Measurements from ENCODE around the gene OTUB2. TPM values are rescaled to one million over a fixed set of nuclear protein-coding genes. Genes with fewer than 3 reads are reported as not detected.
"Not testable (repeated sequence)": the region's sequence is repeated elsewhere in the genome, so short reads cannot be mapped to it uniquely, and the experiment has no call there.

The OTUB2 gene
- total RNA-seq, 1 donor = 0.10 TPM

- Histone ChIP-seq H3K4me1 (ENCODE audit: insufficient read depth, low read length) (peaks cover 10% of the 10 kb centered on the region), H3K27me3 (ENCODE audit: insufficient read depth, low read length) (no peaks in the 10 kb centered on the region), H3K4me3 (ENCODE audit: low read length) (no peak overlapping the region), H3K9me3 (ENCODE audit: low read depth, low read length) (peaks cover 8% of the 10 kb centered on the region)
Observed at GRCh38 chr14:94066089-94066676, 40.0 kb downstream of the OTUB2 start.

- H3K4me3 ChIP-seq (ENCODE audit: low read length); H3K27me3 ChIP-seq (ENCODE audit: insufficient read depth, low read length); H3K4me1 ChIP-seq (ENCODE audit: insufficient read depth, low read length): not testable (repeated sequence)
- peaks cover 25% of the 10 kb centered on the region for H3K9me3 ChIP-seq (ENCODE audit: low read depth, low read length)
Observed at GRCh38 chr14:94072076-94072475, 45.9 kb downstream of the OTUB2 start.

GRCh38 chr14:94074534-94074933 lies 48.4 kb downstream of the OTUB2 start:
- peaks cover 30% of the 10 kb centered on the region for H3K4me1 ChIP-seq (ENCODE audit: insufficient read depth, low read length)
- no peaks in the 10 kb centered on the region for H3K27me3 ChIP-seq (ENCODE audit: insufficient read depth, low read length)

GRCh38 chr14:94075008-94075407 lies 48.9 kb downstream of the OTUB2 start:
- Histone ChIP-seq H3K4me1 (ENCODE audit: insufficient read depth, low read length) (peaks cover 35% of the 10 kb centered on the region), H3K27me3 (ENCODE audit: insufficient read depth, low read length) (no peaks in the 10 kb centered on the region), H3K4me3 (ENCODE audit: low read length) (no peak overlapping the region), H3K9me3 (ENCODE audit: low read depth, low read length) (peaks cover 21% of the 10 kb centered on the region)

More at GRCh38 chr14:94074534-94074933, 48.4 kb downstream of the OTUB2 start:
- Histone ChIP-seq H3K9me3 (ENCODE audit: low read depth, low read length) (peaks cover 25% of the 10 kb centered on the region), H3K4me3 (ENCODE audit: low read length) (no peak overlapping the region)

DNA sequence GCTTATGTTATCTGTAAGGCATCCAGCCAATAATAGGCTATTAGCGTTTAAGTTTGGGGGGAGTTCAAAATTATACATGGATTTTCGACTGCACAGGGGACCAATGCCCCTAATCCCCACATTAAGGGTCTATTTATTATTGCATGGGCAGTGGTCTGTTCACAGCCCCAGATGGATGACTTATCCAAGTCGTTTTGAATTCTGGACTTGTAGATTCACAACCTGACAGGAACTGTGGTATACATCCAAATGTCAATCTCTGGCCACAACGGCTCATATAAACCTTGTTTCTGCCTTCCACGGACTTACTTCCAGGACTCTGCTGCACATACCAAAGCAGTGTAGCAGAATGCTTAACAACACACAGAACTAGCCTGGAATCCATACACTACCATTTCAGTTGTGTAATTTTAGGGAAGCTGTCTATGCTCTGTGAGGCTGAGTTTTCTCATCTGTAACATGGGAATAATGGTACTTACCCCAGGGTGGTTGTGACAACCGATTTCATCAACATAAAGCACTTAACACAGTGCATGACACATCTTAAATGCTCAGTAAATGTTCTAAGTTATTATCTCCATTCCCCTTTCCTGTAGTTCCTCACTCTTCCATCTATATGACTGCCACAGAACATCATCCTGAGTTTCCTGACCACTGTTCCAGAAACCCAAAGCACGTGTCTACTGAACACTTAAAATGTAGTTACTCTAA lies 51.1 kb downstream of the OTUB2 start:
- H3K9me3 ChIP-seq (ENCODE audit: low read depth, low read length) = peaks cover 17% of the 10 kb centered on the region
- H3K4me3 ChIP-seq (ENCODE audit: low read length) = no peak overlapping the region
- peaks cover 49% of the 10 kb centered on the region for H3K4me1 ChIP-seq (ENCODE audit: insufficient read depth, low read length)
- no peaks in the 10 kb centered on the region for H3K27me3 ChIP-seq (ENCODE audit: insufficient read depth, low read length)

- peaks cover 49% of the 10 kb centered on the region for H3K4me1 ChIP-seq (ENCODE audit: insufficient read depth, low read length)
- no peaks in the 10 kb centered on the region for H3K27me3 ChIP-seq (ENCODE audit: insufficient read depth, low read length)
- H3K4me3 ChIP-seq (ENCODE audit: low read length) = no peak overlapping the region
- peaks cover 17% of the 10 kb centered on the region for H3K9me3 ChIP-seq (ENCODE audit: low read depth, low read length)
Observed at GRCh38 chr14:94077823-94078222, 51.7 kb downstream of the OTUB2 start.

DNA sequence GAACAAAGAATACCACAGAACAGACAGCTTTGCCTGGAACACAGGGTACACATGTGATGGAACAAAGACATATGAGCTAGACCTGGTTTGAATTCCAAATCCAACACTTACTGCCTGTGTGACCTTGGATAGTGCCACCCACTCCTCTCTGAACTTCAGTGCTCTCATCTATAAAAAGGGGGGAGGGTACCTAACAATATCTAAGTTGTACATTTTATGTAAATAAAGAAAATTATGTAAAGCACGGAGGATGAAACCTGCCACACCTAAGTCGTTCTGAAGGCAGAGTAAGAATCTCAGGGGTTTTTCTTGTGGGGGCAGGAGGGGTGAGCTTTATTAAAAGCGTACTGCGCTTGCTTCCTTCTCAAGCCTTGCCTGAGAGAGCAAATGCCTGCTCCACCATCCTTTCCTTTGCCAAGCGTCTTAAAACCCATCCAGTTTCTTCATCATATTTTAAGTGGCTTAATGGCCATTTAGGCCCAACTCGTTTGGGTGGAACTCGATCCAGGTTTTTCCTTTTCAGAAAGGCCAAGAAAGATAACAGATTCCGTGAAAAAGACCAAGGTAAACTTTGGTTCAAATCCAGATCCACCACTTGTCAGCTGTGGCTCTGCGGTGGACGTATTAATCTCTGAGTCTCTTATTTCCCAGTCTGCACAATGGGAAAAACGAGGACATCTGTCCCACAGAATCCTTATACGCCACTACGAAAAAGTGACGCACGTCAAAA lies 53.9 kb downstream of the OTUB2 start:
- Histone ChIP-seq H3K27me3 (ENCODE audit: insufficient read depth, low read length) (no peaks in the 10 kb centered on the region), H3K4me3 (ENCODE audit: low read length) (peak overlapping the region; percentile 96), H3K9me3 (ENCODE audit: low read depth, low read length) (peaks cover 7% of the 10 kb centered on the region), H3K4me1 (ENCODE audit: insufficient read depth, low read length) (peaks cover 49% of the 10 kb centered on the region)

DNA sequence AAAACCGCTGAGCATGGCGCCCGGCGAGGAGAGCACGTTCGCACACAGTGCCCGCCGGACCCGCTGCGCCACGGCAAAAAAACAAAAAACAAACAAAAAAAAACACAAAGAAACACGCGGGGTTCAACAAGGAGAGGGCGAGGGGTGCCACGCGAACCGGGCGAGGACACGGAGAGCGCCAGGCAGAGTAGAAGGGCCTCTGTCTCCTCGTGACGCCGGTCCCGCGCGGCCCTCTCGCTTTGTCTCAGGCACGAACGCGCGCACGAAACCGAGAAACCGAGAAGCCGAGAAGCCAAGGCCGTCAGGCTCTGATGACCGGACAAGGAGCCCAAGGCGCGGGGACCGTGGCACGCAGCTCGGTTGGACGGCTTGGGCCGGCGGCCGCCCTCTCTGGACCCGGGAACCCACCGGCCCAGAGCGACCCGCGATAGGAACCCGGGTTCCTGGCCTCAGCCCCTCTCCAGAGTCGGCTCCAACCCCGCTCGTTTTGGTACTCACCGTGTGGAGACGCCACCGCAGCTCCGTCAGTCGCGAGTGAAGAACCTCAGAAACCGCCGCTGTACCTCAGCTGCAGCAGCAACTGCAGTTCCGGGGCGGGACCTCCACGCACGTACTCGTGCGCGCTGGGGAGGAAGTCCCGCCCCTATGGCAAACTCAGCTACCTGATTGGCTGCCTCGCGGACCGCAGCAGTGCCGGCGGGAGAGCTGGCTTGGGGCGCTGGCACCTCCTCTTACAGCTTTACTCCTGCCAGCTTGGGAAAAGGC lies 54.7 kb downstream of the OTUB2 start, which contains the start of the genes DDX24 and IFI27L1:
TSS of gene DDX24 (minus strand) at position 582 of the 765 bp plus-strand sequence. CDS start 1,460 bp downstream, outside the sequence.
TSS of gene IFI27L1 (plus strand) at position 690 of the 765 bp plus-strand sequence. CDS start 15,628 bp downstream, outside the sequence.
- Histone ChIP-seq H3K27me3 (ENCODE audit: insufficient read depth, low read length) (no peaks in the 10 kb centered on the region), H3K9me3 (ENCODE audit: low read depth, low read length) (no peaks in the 10 kb centered on the region), H3K4me3 (ENCODE audit: low read length) (peak within 1 kb of the TSS; percentile 96), H3K4me1 (ENCODE audit: insufficient read depth, low read length) (peaks cover 49% of the 10 kb centered on the region)

GRCh38 chr14:94081386-94081820 lies 55.3 kb downstream of the OTUB2 start:
- H3K27me3 ChIP-seq (ENCODE audit: insufficient read depth, low read length) = no peaks in the 10 kb centered on the region
- H3K4me3 ChIP-seq (ENCODE audit: low read length) = peak overlapping the region; percentile 96
- no peaks in the 10 kb centered on the region for H3K9me3 ChIP-seq (ENCODE audit: low read depth, low read length)
- H3K4me1 ChIP-seq (ENCODE audit: insufficient read depth, low read length) = peaks cover 44% of the 10 kb centered on the region

- Histone ChIP-seq H3K4me1 (ENCODE audit: insufficient read depth, low read length) (no peaks in the 10 kb centered on the region), H3K9me3 (ENCODE audit: low read depth, low read length) (no peaks in the 10 kb centered on the region), H3K27me3 (ENCODE audit: insufficient read depth, low read length) (no peaks in the 10 kb centered on the region), H3K4me3 (ENCODE audit: low read length) (no peak overlapping the region)
Observed at GRCh38 chr14:94087891-94088290, 61.8 kb downstream of the OTUB2 start.

- H3K27me3 ChIP-seq (ENCODE audit: insufficient read depth, low read length) = no peaks in the 10 kb centered on the region
- no peak overlapping the region for H3K4me3 ChIP-seq (ENCODE audit: low read length)
- no peaks in the 10 kb centered on the region for H3K4me1 ChIP-seq (ENCODE audit: insufficient read depth, low read length)
- no peaks in the 10 kb centered on the region for H3K9me3 ChIP-seq (ENCODE audit: low read depth, low read length)
Observed at GRCh38 chr14:94088516-94088915, 62.4 kb downstream of the OTUB2 start.

DNA sequence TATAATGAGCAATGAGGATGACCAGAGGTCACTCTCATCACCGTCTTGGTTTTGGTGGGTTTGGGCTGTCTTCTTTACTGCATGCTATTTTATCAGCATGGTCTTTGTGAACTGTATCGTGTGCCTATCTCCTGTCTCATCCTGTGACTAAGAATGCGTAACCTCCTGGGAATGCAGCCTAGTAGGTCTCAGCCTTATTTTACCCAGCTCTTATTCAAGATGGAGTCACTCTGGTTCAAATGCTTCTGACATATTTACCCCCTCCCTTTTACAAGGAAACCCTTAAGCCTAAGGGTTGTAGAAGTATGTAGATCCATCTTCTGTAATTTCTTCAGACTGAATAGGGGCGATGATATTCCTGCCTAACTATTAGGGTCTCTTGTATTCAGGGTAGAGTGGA lies 63.3 kb downstream of the OTUB2 start:
- Histone ChIP-seq H3K4me3 (ENCODE audit: low read length) (no peak overlapping the region), H3K27me3 (ENCODE audit: insufficient read depth, low read length) (no peaks in the 10 kb centered on the region), H3K4me1 (ENCODE audit: insufficient read depth, low read length) (no peaks in the 10 kb centered on the region), H3K9me3 (ENCODE audit: low read depth, low read length) (no peaks in the 10 kb centered on the region)

- Histone ChIP-seq H3K4me1 (ENCODE audit: insufficient read depth, low read length) (no peaks in the 10 kb centered on the region), H3K4me3 (ENCODE audit: low read length) (no peak overlapping the region), H3K9me3 (ENCODE audit: low read depth, low read length) (no peaks in the 10 kb centered on the region), H3K27me3 (ENCODE audit: insufficient read depth, low read length) (no peaks in the 10 kb centered on the region)
Observed at GRCh38 chr14:94093418-94093817, 67.3 kb downstream of the OTUB2 start.

DNA sequence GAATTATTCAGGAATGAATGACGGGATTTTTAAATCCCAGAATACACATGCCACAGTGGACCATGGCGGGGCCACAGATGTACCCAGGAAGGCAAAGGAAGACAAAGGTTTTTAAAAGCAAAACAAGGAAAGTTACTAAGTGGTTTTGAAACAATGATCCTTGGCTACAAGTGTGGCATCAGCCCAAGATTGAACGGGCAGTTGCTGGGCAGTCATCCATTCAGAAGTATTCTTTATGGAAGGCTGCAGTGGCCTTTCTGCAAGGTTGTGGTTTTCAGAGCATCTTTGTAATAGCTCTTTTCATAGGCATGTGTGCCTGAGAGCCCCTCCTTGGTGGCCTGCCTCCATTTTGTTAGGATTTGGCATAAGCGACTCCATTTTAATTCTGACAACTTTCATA lies 71.0 kb downstream of the OTUB2 start:
- no peaks in the 10 kb centered on the region for H3K9me3 ChIP-seq (ENCODE audit: low read depth, low read length)
- no peak overlapping the region for H3K4me3 ChIP-seq (ENCODE audit: low read length)
- no peaks in the 10 kb centered on the region for H3K27me3 ChIP-seq (ENCODE audit: insufficient read depth, low read length)
- no peaks in the 10 kb centered on the region for H3K4me1 ChIP-seq (ENCODE audit: insufficient read depth, low read length)
